AG09309 (cell line): ENCODE measurements around the gene MAML2.

Source experiments
- DNase-seq: peaks from one replicate; pipeline ENCODE4 v3.0.0-alpha.2; 2010; ENCODE audit warnings: low read depth
- H3K4me3 ChIP-seq: 2 replicates; pipeline ENCODE4 v1.5.1; 2011; ENCODE audit warnings: mild to moderate bottlenecking, low read depth, low read length, moderate library complexity; ENCODE audit not compliant: control insufficient read depth
- CTCF ChIP-seq: IDR thresholded peaks from 2 replicates; pipeline ENCODE4 v1.5.1; 2011; ENCODE audit warnings: mild to moderate bottlenecking, low read depth, low read length, inconsistent platforms; ENCODE audit not compliant: insufficient read depth, control insufficient read depth; ENCODE audit errors: missing control alignments

Gene MAML2

GRCh38 chr11:96084610-96085318, 258.2 kb downstream of the MAML2 start:
- H3K4me3 ChIP-seq, result no peak overlapping the region
- no peak for TF ChIP-seq CTCF
- no peak for DNase-seq

- TF ChIP-seq CTCF, result no peak
- no peak overlapping the region for H3K4me3 ChIP-seq
- no peak for DNase-seq
These were observed 260.1 kb downstream of the MAML2 start for GRCh38 chr11:96082936-96083335.

GRCh38 chr11:96082002-96082899, 260.7 kb downstream of the MAML2 start:
- H3K4me3 ChIP-seq, result no peak overlapping the region
- no peak for DNase-seq
- no peak for TF ChIP-seq CTCF

GRCh38 chr11:96081561-96081960, 261.4 kb downstream of the MAML2 start:
- no peak for DNase-seq
- H3K4me3 ChIP-seq, result no peak overlapping the region
- TF ChIP-seq CTCF, result no peak

GRCh38 chr11:96079691-96080090, 263.3 kb downstream of the MAML2 start:
- H3K4me3 ChIP-seq, result no peak overlapping the region
- TF ChIP-seq CTCF, result no peak
- no peak for DNase-seq

- TF ChIP-seq CTCF, result no peak
- H3K4me3 ChIP-seq, result no peak overlapping the region
- DNase-seq, result no peak
These were observed 267.4 kb downstream of the MAML2 start for GRCh38 chr11:96075532-96075959.
